Cardiac septum (tissue), 1 donor: ENCODE measurements around the gene NRL. TPM values are rescaled to one million over a fixed set of nuclear protein-coding genes. Genes with fewer than 3 reads are reported as not detected.

ENCODE experiments used
- DNase-seq: peaks from one replicate; pipeline ENCODE4 v3.0.0-alpha.2; 2020; ENCODE audit warnings: low spot score
- intact Hi-C: fragments of 100-400 bp; cut with DNase I; formaldehyde crosslinking; loops from one replicate; pipeline ENCODE4 v1.14.0; 2022
- total RNA-seq: library from RNA; stranded (reverse); fragmentation: NEBNext Ultra II Directional; extraction: Animal tissue kit (Norgen Biotek cat#: 25700); gene quantifications from one replicate; pipeline ENCODE4 v1.2.1, GENCODE V29; 2021
- donor health status: DM: no; HTN: no; CAD: no.

NRL gene
- total RNA-seq, 1 donor from 2014 or later = 2.4 TPM

DNA sequence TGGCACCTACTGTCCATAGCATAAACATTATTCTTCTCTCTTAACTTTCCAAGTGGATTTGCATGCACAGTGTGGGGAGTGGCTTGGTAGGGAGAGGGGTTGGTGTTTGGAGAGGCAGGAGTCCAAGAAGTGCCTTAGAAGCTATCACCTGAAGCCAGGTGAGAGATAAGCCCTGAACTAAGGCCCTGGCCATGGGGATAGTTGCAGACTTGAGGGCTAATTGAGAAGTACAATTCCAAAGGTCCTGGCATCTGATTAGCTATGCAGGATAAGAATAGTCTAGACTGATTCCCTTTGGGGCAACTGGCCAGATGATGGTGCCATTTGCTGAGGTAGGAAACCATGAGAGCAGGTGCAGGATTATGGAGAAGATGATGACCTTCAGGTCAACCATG, 22.6 kb downstream of the NRL start:
- intact Hi-C loops = loop anchor here (5.0 to 10.0 kb wide), 2 partner anchors 80 to 107 kb away; partner anchors contain the start of gene DHRS4L2
- no peak for DNase-seq

DNA sequence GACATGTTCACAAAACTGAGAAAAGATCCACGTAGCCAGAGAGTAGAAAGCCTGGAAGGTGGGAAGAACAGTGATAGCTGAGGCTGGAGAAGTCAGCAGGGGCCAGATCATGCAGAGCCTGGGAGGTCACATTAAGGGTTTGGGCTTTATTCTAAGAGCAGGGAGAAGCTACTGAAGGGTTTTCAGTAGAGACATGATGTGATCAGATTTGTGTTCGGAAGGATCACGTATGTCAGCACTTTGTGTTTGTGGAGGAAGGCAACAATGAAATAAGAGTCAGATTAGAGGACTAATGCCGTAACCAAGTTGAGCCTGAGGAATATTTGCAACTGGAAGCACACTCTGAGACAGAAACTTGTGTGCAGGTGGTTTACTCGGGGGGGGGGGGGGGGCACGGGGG, 24.9 kb downstream of the NRL start:
- intact Hi-C loops = loop anchor here (1.0 to 10.0 kb wide), 3 partner anchors 32 to 105 kb away; partner anchors contain the start of gene DHRS4L2
- no peak for DNase-seq

DNA sequence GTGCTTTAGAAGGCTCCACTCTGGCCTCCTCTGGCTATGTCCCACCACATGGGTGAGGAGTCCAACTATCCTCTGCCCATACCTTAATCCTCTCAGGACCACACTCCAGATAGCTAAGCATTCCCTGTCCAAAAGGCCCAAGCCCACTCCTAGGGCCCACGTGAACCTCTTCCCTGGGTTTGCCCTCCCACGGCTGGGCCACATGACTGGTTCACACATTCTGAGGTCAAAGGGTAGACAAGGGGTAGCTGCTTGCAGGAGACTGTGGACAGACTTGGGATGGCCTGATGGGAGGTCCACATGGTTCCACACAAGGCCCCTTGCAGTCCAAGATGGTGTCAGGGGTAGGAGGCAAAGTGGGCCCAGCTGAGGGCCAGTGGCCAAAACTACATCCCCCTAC, 26.7 kb downstream of the NRL start:
- intact Hi-C loops = no loop called here
- DNase-seq = no peak

DNA sequence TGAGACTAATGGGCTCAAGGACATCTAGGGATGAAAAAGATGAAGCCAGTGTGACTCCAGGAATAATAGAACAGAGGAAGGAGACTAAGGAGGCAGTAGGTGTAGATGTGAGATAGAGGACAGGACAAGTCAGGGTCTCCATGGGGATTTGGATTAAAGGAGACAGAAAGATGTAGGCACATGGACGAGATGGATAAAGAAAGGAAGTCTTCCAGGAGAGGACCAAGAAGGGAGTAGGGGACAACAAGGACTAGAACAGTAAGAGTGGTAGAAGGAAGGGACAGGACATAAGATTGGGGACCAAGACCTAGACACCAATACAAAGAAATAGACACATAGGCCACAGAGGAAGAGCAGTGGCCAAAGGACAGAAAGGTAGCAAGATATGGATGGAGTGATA, 27.7 kb downstream of the NRL start:
- intact Hi-C loops = no loop called here
- DNase-seq = no peak

DNA sequence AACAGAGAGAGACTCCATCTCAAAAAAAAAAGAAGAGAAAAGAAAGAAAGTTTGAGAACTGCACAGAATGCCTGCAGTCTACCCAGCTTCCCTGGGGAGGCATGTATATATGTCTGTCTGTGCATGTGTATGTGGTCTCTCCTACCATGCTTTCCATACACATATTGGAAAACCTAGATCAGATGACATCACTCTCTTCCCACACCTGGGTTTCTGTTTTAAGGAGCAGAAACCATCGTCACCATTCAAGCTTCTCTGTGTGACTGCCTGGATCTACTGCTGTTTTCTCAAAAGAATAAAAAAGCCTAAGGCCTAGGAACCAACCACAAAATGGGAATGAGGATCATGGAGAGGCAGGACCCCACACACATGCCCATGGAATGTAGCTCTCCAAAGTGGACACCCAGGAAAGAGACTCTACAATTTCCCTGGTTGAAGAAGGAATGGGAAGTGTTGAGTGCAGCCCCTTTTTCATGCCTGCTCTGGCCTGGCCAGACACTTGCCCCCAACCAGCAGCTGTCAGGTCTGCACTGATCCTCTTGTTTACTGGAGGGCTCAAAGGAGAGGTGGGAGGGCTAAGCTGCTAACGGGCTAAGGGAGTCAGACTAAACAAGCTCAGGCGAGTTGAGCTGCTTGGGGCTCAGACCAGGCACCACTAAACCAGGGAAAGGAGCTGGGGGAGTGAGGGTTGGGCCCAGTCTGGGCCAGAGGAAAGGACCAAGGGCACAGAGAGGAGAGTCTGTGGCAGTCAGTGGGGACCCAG, 28.4 kb downstream of the NRL start:
- DNase-seq = no peak
- intact Hi-C loops = no loop called here

DNA sequence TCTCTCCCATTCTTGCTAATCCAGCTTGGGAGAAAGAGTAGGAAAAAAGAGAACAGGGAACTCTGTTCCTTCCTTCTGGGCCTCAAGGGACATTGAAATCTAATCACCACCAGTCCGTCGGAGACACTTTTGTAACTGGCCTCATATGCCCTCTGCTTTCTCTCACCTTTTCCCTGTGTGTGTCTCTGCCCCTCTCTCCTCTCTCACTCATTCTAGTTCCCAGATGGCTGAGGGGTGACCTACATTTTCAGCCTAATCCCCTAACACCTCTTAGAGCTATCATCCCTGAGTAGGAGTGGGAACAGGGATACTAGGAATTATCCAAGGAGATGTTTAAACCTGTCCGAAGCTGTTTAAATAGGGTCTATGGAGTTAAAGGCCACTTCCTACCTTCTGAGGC, 29.5 kb downstream of the NRL start:
- no peak for DNase-seq
- intact Hi-C loops = no loop called here

DNA sequence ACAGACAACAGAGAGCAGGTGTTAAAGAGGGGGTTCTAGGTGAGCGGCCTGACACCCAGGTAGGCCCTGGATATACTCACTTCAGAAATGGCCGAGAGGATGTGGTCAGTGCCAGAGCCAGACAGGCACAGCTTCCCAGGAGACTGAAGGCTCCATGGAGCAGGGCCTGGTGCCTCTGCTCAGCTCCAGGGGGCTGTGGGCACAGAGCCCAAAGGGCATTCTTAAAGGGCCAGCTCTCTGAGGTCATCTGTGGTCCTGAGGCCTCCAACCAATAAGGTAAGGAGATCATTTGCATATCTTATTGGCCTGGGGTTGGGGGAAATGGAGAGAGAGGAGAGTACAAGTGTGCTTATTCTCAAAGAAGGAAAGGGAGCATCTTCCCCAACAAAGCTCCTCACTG, 30.3 kb downstream of the NRL start:
- no peak for DNase-seq
- intact Hi-C loops = no loop called here

DNA sequence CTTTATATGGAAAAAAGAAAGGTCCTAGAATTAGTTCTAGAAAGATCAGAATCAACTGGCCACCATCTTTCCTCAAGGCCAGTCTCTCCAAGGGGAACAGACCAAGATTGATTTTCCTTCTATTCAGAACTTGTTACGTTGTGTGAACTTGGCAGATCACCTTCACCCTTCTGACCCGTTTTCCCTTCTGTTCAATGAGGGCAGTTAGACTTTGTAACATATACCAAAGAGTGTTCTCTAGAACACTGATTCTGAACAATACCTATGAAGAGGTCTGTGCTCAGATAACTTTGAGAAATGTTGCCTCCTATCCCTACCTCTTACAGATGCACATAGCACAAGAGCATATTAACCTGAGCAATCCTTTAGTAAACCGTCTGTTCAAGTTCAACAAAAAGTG, 31.3 kb downstream of the NRL start:
- intact Hi-C loops = no loop called here
- no peak for DNase-seq

DNA sequence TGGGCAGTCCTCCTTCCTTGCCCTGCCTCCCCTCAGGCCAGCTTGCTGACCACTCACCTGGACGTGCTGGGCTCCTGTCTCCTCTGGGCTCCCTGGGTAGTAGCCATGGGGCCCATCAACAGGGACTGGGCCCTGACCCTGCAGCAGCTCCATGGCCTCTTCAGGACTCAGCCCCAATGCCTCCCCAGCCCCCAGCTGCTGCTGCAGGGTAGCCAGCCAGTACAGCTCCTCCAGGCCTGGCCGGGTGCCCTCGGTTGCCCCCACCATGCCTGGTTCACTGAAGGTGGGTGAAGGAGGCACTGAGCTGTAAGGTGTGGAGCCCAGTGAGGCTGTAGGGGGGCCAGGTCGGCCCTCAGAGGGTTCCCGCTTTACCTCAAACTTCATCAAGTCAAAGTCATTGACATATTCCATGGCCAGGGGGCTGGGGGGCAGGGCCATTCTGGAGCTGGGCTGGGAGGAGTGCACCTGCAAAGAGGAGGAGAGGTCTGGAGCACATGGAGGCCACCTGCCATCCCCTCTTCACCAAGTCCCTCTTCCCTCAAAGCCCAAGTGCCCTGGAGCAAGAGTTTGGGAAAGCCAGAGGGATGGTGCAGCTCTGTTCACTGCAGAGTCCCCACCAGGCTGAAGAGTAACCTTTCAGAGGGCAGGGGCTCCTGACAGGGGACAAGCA, 32.2 kb downstream of the NRL start:
- DNase-seq = no peak
- intact Hi-C loops = no loop called here

DNA sequence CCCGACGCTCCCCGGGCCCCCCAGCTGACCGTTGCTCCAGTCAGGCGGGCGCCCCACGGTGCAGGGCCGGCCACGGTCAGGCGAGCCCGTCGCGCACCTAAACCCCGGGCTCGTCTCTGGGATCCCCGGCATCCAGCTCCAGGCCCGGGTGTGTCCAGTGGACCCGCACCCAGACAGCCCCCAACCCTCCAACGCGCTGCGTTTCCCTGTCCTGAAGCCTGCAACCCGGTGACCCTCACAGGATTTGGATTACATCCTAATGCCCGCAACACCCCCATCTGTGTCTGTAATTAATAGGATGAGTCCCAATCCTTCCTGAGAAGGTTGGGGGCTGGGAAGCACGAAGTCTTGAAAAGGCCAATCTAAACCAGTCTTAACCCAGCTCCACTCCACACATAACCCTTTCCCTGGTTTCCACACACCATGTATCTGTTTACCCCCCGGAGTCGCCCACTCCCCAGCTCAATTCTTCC, 33.0 kb downstream of the NRL start:
- intact Hi-C loops = no loop called here
- DNase-seq = no peak

DNA sequence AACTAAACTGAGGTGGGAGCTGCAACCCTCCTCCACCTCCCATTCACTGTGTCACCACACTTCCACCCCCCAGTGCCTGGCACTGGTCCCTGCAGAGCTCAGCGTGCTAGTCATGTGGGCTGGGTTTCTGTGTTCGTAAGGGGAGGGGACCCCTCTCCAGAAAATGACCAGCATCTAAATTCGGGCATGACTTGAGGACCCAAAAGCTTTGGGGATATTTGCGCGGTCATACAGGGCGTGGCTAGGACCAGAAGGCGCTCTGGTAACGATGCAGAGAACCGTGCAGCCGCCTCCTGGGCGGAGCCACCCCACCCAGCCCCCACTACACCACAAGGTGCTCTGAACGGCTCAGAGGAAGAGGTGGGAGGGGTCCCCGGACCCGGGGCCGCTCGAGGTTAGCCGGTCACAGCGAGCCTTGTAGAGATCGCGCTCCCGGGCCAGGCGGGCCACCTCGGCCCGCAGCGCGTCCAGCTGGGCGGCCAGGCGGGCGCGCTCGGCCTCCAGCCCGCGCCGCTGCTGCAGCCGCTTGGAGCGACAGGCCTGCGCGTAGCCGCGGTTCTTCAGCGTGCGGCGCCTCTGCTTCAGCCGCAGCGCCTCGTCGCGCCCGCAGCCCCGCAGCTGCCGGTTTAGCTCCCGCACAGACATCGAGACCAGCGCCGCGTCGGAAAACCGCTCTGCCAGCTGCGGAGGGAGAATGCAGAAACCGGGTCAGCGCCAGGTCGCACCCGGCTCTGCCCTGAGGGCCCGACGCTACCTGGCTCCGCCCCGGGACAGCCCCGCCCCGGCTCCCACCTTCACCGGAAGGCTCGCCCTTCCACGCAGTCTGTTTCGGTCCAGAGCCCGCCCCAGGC, 33.6 kb downstream of the NRL start:
- no peak for DNase-seq
- intact Hi-C loops = no loop called here

DNA sequence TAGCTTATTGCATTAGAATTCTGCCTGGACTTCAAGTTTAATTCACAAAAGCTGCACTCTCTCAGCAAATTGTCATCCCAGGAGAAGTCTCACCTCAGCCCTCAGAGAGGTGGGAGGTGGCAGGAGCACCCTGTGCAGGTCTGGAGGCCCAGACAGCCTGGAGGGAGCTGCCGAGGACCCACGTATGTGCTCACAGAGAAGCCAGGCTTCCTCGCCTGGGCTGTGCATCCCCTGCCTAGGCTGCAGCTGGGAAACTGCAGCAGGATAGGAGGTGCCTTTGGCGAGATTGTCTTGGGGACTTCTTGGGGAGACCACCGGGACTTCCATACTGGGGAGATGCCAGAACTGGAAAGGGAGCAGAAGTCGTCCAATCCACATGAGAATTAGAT, 34.6 kb downstream of the NRL start:
- no peak for DNase-seq
- intact Hi-C loops = no loop called here

DNA sequence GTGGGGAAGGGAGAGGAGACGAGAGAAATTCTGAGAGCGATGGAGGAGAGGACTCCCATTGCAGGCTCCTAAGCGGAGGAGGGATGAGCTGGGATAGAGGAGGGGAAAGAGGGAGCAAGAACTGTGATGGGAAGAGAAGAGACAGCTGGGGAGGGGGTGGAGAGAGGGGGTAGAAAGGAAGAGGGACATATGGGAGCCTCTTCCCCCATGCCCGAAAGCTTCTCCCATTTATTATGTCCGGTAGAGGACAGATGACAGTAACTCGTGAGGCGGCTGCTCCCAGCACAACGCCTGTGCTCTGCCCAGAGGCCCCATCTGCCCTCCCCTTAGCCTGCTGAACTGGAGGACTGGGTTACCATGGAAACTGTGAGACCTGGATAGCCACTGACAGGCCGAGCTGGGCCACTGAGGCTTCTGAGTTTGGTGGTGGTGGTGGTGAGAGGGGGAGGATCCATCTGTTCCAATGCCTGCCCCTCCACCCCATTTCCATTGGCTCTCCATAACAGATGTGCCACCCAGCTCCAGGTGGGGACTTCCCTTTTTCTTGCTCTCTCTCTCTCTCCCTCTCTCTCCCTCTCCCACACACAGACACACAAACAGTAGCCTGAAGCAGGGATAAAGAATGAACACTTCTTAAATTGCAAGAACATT, 35.1 kb downstream of the NRL start:
- intact Hi-C loops = no loop called here
- DNase-seq = no peak

DNA sequence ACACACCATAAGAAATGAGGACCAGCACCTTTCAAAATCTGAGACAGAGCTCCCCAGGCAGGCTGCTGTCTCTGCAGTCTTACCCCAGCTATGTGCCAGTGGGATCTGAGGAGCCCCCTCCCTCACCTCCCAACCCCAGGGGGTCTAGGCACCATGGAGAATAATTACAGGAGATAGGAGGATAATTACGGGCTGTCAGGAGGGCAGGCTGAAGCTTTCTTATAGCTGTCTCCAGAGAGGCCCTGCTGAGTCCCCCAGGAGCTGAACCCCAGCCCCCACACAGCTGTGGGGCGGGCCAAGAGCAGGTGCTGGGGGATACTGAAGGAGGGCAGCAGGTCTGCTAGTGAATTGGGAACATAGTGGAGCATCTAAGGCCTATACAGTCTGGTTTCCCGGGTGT, 36.6 kb downstream of the NRL start:
- DNase-seq = no peak
- intact Hi-C loops = no loop called here

DNA sequence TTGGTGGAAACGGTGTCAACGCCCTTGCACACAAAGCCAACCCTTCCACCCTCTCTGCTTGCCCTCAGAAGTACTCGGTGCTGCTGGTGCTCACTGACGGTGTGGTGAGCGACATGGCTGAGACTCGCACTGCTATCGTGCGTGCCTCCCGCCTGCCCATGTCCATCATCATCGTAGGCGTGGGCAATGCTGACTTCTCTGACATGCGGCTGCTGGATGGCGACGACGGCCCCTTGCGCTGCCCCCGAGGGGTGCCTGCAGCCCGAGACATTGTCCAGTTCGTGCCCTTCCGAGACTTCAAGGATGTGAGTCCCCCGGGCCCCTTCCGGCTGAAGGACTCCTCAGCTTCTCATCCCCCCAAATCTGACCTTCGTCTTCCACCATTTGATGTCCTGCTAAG, 37.7 kb downstream of the NRL start:
- DNase-seq = no peak
- intact Hi-C loops = no loop called here

DNA sequence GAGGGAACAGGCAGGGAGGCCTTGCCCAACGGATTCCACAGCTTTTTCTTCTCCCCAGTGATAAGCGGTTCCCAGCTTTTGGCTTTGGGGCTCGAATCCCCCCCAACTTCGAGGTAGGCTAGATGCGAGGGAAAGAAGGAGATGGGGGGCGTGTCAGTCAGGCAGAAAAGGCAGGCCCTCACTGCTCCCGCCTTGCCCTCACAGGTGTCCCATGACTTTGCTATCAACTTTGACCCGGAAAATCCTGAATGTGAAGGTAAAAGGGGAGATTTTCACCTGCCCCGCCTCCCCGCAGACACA, 38.5 kb downstream of the NRL start:
- no peak for DNase-seq
- intact Hi-C loops = no loop called here

DNA sequence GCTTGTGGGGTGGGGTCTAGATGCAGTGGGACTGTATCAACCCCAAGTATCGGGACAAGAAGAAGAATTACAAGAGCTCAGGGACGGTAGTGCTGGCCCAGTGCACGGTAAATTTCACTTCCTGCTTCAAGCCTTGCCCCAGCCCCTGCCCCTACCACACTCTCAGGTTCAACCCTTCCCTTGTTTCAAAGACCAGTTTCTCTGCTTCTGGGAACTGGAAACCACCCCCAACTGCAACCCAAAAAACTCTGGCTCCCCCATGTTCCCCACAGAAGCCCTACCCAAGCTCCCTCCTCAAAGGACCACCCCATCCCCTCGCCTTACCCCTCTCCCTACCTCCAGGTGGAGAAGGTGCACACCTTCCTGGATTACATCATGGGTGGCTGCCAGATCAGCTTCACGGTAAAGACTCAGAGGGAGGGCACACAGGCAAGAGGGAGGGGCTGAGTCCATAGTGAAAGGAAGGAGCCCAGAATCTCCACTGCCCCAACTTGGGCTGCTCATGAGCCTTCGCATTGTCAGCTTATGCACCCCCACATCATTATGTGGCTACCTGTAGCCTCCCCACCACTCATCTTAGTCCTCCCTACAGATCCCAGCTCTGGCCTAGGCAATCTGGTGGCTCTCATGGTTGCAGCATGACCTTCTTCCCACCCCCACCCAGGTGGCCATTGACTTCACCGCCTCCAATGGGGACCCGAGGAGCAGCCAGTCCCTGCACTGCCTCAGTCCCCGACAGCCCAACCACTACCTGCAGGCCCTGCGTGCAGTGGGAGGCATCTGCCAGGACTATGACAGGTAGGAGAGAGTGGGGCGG, 39.1 kb downstream of the NRL start:
- intact Hi-C loops = no loop called here
- DNase-seq = no peak

DNA sequence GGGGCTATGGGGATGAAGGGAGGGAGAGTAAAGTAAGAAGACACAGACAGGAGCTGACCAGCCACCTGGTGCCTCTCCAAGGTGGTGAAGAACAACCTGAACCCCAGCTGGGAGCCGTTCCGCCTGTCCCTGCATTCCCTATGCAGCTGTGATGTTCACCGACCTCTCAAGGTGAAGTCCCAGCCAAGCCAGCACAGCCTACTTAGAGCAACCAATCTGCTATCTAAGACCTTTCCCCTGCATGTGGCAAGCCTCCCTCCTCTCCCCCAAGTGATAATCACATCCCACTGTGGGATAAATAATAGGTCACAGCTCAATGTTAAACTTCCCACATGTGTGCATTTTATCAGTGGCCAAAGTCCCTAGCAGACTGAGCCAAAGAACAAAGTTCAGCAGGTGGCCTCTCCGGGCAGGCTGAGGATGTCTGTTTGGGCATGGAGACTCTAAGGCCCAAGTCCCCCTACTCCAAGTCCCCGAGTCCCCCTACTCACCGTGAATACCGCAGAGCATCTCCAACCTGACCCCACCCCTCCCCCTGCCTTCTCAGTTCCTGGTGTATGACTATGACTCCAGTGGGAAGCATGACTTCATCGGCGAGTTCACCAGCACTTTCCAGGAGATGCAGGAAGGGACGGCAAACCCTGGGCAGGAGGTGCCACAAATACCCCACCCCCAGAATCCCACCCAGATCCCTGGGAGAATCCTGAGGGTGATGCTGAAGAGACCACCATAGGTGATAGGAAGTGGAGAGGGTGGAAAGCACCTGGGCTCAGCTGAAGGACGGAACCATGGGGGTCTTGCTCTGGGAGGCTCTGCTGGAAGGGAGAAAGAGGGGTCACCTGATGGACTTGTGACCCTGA, 39.9 kb downstream of the NRL start:
- DNase-seq = no peak
- intact Hi-C loops = no loop called here
